Tibial artery (tissue), 4 donors: ENCODE measurements around the gene ZBTB20.

ENCODE experiments used
- DNase-seq, 2 donors: peaks; one replicate each; pipeline ENCODE4 v3.0.0-alpha.2; 2019
- H3K27ac ChIP-seq, 2 donors: fragments of 200-600 bp; sonication (generic) in 1 of 2; 1 replicate in 1 of 2; 2 replicates in 1 of 2; pipeline ENCODE4 v1.5.1; 2018 to 2019; ENCODE audit warnings: mild to moderate bottlenecking in 1 of 2
- H3K27me3 ChIP-seq, 2 donors: fragments of 200-600 bp; sonication (generic) in 1 of 2; one replicate each; pipeline versions ENCODE4 v1.5.1 to v1.6.0; 2016 to 2019
- H3K36me3 ChIP-seq, 3 donors: fragments of 200-600 bp; sonication (generic) in 2 of 3; one replicate each; pipeline ENCODE4 v1.5.1; 2016 to 2019; ENCODE audit warnings: mild to moderate bottlenecking in 2 of 3
- H3K4me1 ChIP-seq, 4 donors: fragments of 200-600 bp; sonication (generic) in 2 of 4; 1 replicate in 3 of 4; 2 replicates in 1 of 4; pipeline ENCODE4 v1.5.1; 2016 to 2019
- H3K4me3 ChIP-seq, 2 donors: fragments of 200-600 bp; sonication (generic) in 1 of 2; 1 replicate in 1 of 2; 2 replicates in 1 of 2; pipeline ENCODE4 v1.5.1; 2018 to 2019; ENCODE audit warnings: mild to moderate bottlenecking in 2 of 2
- H3K9me3 ChIP-seq, 3 donors: fragments of 200-600 bp; sonication (generic) in 1 of 3; one replicate each; pipeline ENCODE4 v1.5.1; 2016 to 2019
- CTCF ChIP-seq, 2 experiments: fragments of 200-600 bp in 1 of 2; fragments of 450-650 bp in 1 of 2; IDR thresholded peaks; one replicate each; pipeline ENCODE4 v1.5.1; 2017 to 2019; ENCODE audit warnings: antibody characterized with exemption in 2 of 2, mild to moderate bottlenecking in 1 of 2, moderate library complexity in 1 of 2
- intact Hi-C: fragments of 100-400 bp; cut with DNase I; formaldehyde crosslinking; loops from one replicate; pipeline ENCODE4 v1.15.0; 2023; ENCODE audit warnings: low total_unique reads

ZBTB20 gene

DNA sequence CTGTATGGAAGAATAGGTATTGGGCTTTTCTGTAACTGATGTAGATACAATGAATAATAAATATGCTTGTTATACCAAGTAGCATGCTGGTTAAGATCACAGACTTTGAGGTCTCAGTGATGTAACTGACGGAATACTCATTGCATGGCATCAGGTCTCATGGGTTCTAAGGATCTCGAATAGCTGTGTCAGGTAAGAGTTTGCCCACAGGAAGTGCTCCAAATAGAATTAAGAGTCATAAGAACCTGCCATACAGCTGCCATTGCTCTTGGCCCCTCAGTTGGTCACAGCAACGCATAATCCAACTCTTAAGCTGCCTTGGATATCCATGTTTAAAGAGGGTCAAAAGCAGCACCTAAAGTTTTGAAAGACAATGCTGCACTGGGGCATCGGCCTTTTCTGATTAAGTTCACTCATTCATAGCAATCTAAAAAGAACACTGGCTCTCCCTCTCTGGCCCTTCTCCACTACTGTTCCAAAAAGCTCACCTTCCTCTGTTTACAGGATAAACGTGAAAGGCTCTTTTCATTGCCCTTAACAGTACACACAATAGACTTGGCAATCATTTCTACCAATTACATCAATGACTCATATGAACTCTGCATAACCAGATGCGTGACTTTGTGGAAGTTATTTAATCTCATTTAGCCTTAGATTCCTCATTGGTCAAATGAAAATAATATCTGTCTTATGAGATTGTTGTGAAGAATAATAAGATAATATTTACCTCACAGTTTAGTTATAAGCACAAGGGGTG, 74.6 kb downstream of the ZBTB20 start:
- intact Hi-C loops, result no loop called here
- Histone ChIP-seq H3K27me3 (no peaks in the 10 kb centered on the region), H3K9me3 (no peaks in the 10 kb centered on the region), H3K4me1 (peaks cover 0 to 31% (median 3%) of the 10 kb centered on the region in 4 donors), H3K4me3 (no peak overlapping the region), H3K27ac (no peak overlapping the region), H3K36me3 (peaks cover 0 to 5% (median 0%) of the 10 kb centered on the region in 3 donors)
- TF ChIP-seq CTCF (IDR thresholded peaks at IDR 0.05), result no peak
- no peak for DNase-seq

DNA sequence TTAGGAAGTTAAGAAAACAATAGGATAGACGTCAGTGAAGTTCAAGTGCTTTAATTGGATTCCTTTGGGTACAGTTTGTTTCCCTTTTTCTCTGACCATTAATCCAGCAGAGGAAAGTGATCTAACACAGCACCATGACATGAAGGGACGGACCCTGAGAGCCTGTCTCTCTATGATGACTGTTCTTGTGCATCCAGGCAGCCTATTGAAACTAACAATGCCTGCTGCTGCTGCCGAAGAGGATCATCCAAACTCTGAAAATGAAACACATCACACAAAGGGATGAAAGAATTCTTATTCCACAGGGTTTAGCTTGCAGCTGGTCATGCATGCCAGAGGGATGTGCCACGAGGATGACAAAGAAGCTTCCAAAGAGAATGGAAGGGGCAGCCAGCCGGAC, 75.5 kb downstream of the ZBTB20 start:
- no peaks in the 10 kb centered on the region for H3K27me3 ChIP-seq
- peaks cover 0 to 1% (median 0%) of the 10 kb centered on the region in 3 donors for H3K36me3 ChIP-seq
- no peak for TF ChIP-seq CTCF (IDR thresholded peaks at IDR 0.05)
- DNase-seq, result no peak
- no peaks in the 10 kb centered on the region for H3K9me3 ChIP-seq
- H3K27ac ChIP-seq, result peak overlapping the region in 1 of 2 donors; percentile 30
- peaks cover 0 to 31% (median 3%) of the 10 kb centered on the region in 4 donors for H3K4me1 ChIP-seq
- no peak overlapping the region for H3K4me3 ChIP-seq
- intact Hi-C loops, result no loop called here

- intact Hi-C loops, result no loop called here
These were observed 75.9 kb downstream of the ZBTB20 start for GRCh38 chr3:115071166-115071565.

DNA sequence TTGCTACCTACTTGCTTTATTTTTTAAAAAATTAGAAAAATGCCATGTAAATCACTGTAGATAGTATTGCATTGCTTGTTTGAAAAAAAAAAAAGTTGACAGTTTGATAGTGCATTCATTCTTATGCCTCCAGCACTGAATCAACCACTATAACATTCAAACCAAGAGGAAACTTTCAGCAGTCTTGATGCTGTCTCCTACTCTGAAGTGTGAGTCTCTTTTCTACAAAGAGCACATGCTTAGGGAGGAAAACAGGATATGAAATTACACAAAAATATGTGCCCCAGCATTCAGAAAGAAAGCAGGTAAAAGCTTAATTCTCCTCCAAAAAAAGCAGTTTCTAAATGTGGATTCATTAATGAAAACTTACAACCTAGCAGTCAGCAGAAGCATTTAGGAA, 78.3 kb downstream of the ZBTB20 start:
- no peak for TF ChIP-seq CTCF (IDR thresholded peaks at IDR 0.05)
- Histone ChIP-seq H3K4me1 (peaks cover 0 to 36% (median 6%) of the 10 kb centered on the region in 4 donors), H3K27me3 (no peaks in the 10 kb centered on the region), H3K36me3 (no peaks in the 10 kb centered on the region), H3K27ac (no peak overlapping the region), H3K4me3 (no peak overlapping the region), H3K9me3 (no peaks in the 10 kb centered on the region)
- intact Hi-C loops, result no loop called here
- DNase-seq, result no peak

More at GRCh38 chr3:115071166-115071565, 75.9 kb downstream of the ZBTB20 start:
- Histone ChIP-seq H3K36me3 (no peaks in the 10 kb centered on the region), H3K9me3 (no peaks in the 10 kb centered on the region), H3K4me3 (no peak overlapping the region), H3K27ac (peak overlapping the region in 1 of 2 donors; percentile 30), H3K27me3 (no peaks in the 10 kb centered on the region), H3K4me1 (peaks cover 0 to 33% (median 5%) of the 10 kb centered on the region in 4 donors)
- DNase-seq, result no peak
- no peak for TF ChIP-seq CTCF (IDR thresholded peaks at IDR 0.05)

DNA sequence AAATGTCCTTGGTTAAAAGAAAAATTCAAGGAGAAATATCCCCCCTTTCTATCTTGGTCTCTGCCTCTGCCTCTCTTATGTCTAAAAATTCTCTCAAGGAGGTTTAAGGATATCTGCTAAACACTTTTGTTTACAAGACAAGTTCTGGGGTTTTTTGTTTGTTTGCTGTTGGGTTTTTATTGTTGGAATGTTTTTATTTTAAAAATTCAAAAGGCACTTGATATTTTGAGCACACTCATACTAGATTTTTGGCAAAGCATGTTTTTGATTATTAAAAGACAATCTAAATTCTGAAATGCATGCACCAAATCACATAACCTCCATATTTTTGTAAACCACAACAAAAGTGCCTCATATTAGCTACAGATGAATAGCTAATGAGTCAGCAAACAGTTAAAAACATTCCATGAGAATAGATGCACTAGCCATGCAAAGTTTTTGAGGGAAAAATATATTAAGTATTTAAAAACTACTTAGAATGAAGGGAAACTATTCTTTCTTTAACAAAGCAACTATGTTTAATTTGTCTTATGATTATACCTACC, 84.6 kb downstream of the ZBTB20 start:
- intact Hi-C loops, result no loop called here
- Histone ChIP-seq H3K9me3 (no peaks in the 10 kb centered on the region), H3K27me3 (no peaks in the 10 kb centered on the region), H3K27ac (no peak overlapping the region), H3K4me1 (peaks cover 0 to 20% (median 7%) of the 10 kb centered on the region in 4 donors), H3K36me3 (no peaks in the 10 kb centered on the region), H3K4me3 (no peak overlapping the region)
- TF ChIP-seq CTCF (IDR thresholded peaks at IDR 0.05), result no peak
- DNase-seq, result no peak
